GM23338 (cell line): ENCODE results near the gene RPGRIP1L.
"Not testable (repeated sequence)": the region's sequence is repeated elsewhere in the genome, so short reads cannot be mapped to it uniquely, and the experiment has no call there.

Experiments
- CTCF ChIP-seq, 2 experiments: fragments of 200-600 bp in 1 of 2; sonication (generic) in 1 of 2; conservative IDR thresholded peaks; 2 replicates each; pipeline versions ENCODE4 v1.5.1 to v1.6.1; 2016 to 2017; ENCODE audit warnings: antibody characterized with exemption in 2 of 2, low read depth in 2 of 2, mild to moderate bottlenecking in 2 of 2, moderate library complexity in 1 of 2
- EZH2phosphoT487 ChIP-seq: fragments of 200-600 bp; sonication (generic); IDR thresholded peaks from one replicate; pipeline ENCODE4 v1.8.1; 2018; ENCODE audit warnings: antibody characterized with exemption; ENCODE audit not compliant: unreplicated experiment
- POLR2AphosphoS5 ChIP-seq: IDR thresholded peaks from 2 replicates; pipeline ENCODE4 v1.6.1; 2016; ENCODE audit warnings: antibody characterized with exemption, low read depth

- TF ChIP-seq CTCF (conservative IDR thresholded peaks at IDR 0.05; ENCODE audit: low read depth in 2 of 2); EZH2phosphoT487; POLR2AphosphoS5: not testable (repeated sequence)
Observed at GRCh38 chr16:53698271-53698670, 5.4 kb downstream of the RPGRIP1L start.
